Epidermal melanocyte (primary cell): Measurements from ENCODE around the gene ANKRD50.

ENCODE experiments used
- DNase-seq: peaks from one replicate; pipeline ENCODE4 v3.0.0; 2011; ENCODE audit warnings: low spot score; ENCODE audit not compliant: insufficient read length

The ANKRD50 gene

GRCh38 chr4:124708517-124709300, 3.8 kb downstream of the ANKRD50 start:
- no peak for DNase-seq

- no peak for DNase-seq
These were observed 7.1 kb downstream of the ANKRD50 start for GRCh38 chr4:124705393-124705792.

- no peak for DNase-seq
These were observed 9.4 kb downstream of the ANKRD50 start for GRCh38 chr4:124703154-124703553.

- DNase-seq = no peak
These were observed 15.1 kb downstream of the ANKRD50 start for GRCh38 chr4:124697441-124697840.

- no peak for DNase-seq
These were observed 16.4 kb downstream of the ANKRD50 start for GRCh38 chr4:124696182-124696581.

GRCh38 chr4:124694946-124695598, 17.5 kb downstream of the ANKRD50 start:
- no peak for DNase-seq

GRCh38 chr4:124694306-124694705, 18.2 kb downstream of the ANKRD50 start:
- no peak for DNase-seq

GRCh38 chr4:124691801-124692200, 20.7 kb downstream of the ANKRD50 start:
- DNase-seq = no peak

- DNase-seq = no peak
These were observed 26.3 kb downstream of the ANKRD50 start for GRCh38 chr4:124686279-124686678.

- DNase-seq = no peak
These were observed 26.7 kb downstream of the ANKRD50 start for GRCh38 chr4:124685851-124686250.

GRCh38 chr4:124684301-124684700, 28.2 kb downstream of the ANKRD50 start:
- DNase-seq = no peak

GRCh38 chr4:124682384-124682783, 30.1 kb downstream of the ANKRD50 start:
- DNase-seq = no peak

- no peak for DNase-seq
These were observed 46.0 kb downstream of the ANKRD50 start for GRCh38 chr4:124666496-124666895.

- DNase-seq = no peak
These were observed 53.7 kb downstream of the ANKRD50 start for GRCh38 chr4:124658795-124659194.

GRCh38 chr4:124650614-124651013, 61.9 kb downstream of the ANKRD50 start:
- no peak for DNase-seq

GRCh38 chr4:124647599-124647998, 64.9 kb downstream of the ANKRD50 start:
- no peak for DNase-seq

- DNase-seq = no peak
These were observed 67.9 kb downstream of the ANKRD50 start for GRCh38 chr4:124644621-124645020.

GRCh38 chr4:124642846-124643245, 69.7 kb downstream of the ANKRD50 start:
- no peak for DNase-seq

- DNase-seq = no peak
These were observed 70.7 kb downstream of the ANKRD50 start for GRCh38 chr4:124641715-124642381.

- no peak for DNase-seq
These were observed 72.4 kb downstream of the ANKRD50 start for GRCh38 chr4:124640022-124640730.

GRCh38 chr4:124637321-124637720, 75.2 kb downstream of the ANKRD50 start:
- DNase-seq = no peak

GRCh38 chr4:124636788-124637187, 75.7 kb downstream of the ANKRD50 start:
- DNase-seq = no peak
